Ovary (tissue), 3 donors: Measurements from ENCODE around the gene CRTC3.

ENCODE experiments used
- CTCF ChIP-seq, 3 donors: fragments of 450-650 bp in 2 of 3; fragments of 200-600 bp in 1 of 3; IDR thresholded peaks; one replicate each; pipeline versions ENCODE4 v1.5.1 to v1.8.0; 2016 to 2022; ENCODE audit warnings: antibody characterized with exemption in 3 of 3, mild to moderate bottlenecking in 1 of 3
- EP300 ChIP-seq: sonication (generic); formaldehyde crosslinking; IDR thresholded peaks from one replicate; pipeline ENCODE4 v1.6.1; 2017; ENCODE audit warnings: antibody characterized with exemption
- POLR2A ChIP-seq: fragments of 450-650 bp; IDR thresholded peaks from one replicate; pipeline ENCODE4 v1.6.1; 2017; ENCODE audit warnings: antibody characterized with exemption, mild to moderate bottlenecking, moderate library complexity
- donor health status: DM: no; HTN: no; CAD: no.

- TF ChIP-seq CTCF (IDR thresholded peaks at IDR 0.05): no peak
- TF ChIP-seq POLR2A: no peak
- no peak for TF ChIP-seq EP300
Measured at GRCh38 chr15:90564051-90564450, 34.3 kb downstream of the CRTC3 start.
